ENCODE measurements around the gene TATDN3. TPM values are rescaled to one million over a fixed set of nuclear protein-coding genes. Genes with fewer than 3 reads are reported as not detected.

The TATDN3 gene
- total and polyA plus RNA-seq, 9 of the 15 experiments (the other 6 are each of a cell fraction or from before 2014, with no cell fraction given) = 18.3 to 79.9 (median 28.2) TPM

DNA sequence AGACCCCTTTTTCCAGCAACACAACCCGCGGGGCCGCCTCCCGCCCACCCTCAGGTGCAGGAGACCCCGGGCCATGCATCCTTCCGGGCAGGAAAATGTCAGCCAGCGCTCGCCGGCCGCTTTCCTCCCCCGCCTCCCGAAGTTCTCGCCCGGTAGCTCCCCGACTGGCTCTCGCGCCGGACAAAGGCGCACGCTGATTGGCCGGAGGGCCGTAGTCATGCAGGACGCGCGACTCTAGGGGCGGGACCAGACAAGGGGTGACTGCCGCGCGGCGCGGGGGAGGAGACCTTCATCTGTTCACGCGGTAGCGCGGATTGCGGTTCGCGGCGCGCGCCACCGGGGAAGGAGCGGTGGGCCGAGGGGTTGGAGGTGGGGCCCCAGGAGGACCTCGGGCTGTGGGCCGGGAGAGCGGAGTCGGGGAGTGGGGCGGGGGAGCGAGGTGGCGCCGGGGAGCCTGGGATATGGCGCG lies 66.3 kb downstream of the TATDN3 start, which contains the start of gene FLVCR1 (continued):
- no peak for TF ChIP-seq SFPQ (IDR thresholded peaks at IDR 0.05; ENCODE audit: low read depth, low read length)
- peak; percentile 81 for TF ChIP-seq PHF8 (IDR thresholded peaks at IDR 0.05; ENCODE audit: borderline replicate concordance, low read length)
- TF ChIP-seq, protein P1, sequence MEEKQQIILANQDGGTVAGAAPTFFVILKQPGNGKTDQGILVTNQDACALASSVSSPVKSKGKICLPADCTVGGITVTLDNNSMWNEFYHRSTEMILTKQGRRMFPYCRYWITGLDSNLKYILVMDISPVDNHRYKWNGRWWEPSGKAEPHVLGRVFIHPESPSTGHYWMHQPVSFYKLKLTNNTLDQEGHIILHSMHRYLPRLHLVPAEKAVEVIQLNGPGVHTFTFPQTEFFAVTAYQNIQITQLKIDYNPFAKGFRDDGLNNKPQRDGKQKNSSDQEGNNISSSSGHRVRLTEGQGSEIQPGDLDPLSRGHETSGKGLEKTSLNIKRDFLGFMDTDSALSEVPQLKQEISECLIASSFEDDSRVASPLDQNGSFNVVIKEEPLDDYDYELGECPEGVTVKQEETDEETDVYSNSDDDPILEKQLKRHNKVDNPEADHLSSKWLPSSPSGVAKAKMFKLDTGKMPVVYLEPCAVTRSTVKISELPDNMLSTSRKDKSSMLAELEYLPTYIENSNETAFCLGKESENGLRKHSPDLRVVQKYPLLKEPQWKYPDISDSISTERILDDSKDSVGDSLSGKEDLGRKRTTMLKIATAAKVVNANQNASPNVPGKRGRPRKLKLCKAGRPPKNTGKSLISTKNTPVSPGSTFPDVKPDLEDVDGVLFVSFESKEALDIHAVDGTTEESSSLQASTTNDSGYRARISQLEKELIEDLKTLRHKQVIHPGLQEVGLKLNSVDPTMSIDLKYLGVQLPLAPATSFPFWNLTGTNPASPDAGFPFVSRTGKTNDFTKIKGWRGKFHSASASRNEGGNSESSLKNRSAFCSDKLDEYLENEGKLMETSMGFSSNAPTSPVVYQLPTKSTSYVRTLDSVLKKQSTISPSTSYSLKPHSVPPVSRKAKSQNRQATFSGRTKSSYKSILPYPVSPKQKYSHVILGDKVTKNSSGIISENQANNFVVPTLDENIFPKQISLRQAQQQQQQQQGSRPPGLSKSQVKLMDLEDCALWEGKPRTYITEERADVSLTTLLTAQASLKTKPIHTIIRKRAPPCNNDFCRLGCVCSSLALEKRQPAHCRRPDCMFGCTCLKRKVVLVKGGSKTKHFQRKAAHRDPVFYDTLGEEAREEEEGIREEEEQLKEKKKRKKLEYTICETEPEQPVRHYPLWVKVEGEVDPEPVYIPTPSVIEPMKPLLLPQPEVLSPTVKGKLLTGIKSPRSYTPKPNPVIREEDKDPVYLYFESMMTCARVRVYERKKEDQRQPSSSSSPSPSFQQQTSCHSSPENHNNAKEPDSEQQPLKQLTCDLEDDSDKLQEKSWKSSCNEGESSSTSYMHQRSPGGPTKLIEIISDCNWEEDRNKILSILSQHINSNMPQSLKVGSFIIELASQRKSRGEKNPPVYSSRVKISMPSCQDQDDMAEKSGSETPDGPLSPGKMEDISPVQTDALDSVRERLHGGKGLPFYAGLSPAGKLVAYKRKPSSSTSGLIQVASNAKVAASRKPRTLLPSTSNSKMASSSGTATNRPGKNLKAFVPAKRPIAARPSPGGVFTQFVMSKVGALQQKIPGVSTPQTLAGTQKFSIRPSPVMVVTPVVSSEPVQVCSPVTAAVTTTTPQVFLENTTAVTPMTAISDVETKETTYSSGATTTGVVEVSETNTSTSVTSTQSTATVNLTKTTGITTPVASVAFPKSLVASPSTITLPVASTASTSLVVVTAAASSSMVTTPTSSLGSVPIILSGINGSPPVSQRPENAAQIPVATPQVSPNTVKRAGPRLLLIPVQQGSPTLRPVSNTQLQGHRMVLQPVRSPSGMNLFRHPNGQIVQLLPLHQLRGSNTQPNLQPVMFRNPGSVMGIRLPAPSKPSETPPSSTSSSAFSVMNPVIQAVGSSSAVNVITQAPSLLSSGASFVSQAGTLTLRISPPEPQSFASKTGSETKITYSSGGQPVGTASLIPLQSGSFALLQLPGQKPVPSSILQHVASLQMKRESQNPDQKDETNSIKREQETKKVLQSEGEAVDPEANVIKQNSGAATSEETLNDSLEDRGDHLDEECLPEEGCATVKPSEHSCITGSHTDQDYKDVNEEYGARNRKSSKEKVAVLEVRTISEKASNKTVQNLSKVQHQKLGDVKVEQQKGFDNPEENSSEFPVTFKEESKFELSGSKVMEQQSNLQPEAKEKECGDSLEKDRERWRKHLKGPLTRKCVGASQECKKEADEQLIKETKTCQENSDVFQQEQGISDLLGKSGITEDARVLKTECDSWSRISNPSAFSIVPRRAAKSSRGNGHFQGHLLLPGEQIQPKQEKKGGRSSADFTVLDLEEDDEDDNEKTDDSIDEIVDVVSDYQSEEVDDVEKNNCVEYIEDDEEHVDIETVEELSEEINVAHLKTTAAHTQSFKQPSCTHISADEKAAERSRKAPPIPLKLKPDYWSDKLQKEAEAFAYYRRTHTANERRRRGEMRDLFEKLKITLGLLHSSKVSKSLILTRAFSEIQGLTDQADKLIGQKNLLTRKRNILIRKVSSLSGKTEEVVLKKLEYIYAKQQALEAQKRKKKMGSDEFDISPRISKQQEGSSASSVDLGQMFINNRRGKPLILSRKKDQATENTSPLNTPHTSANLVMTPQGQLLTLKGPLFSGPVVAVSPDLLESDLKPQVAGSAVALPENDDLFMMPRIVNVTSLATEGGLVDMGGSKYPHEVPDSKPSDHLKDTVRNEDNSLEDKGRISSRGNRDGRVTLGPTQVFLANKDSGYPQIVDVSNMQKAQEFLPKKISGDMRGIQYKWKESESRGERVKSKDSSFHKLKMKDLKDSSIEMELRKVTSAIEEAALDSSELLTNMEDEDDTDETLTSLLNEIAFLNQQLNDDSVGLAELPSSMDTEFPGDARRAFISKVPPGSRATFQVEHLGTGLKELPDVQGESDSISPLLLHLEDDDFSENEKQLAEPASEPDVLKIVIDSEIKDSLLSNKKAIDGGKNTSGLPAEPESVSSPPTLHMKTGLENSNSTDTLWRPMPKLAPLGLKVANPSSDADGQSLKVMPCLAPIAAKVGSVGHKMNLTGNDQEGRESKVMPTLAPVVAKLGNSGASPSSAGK (IDR thresholded peaks at IDR 0.05) = peak; percentile 94
- no peak for TF ChIP-seq PYGO2 (tag; IDR thresholded peaks at IDR 0.05)
- TF ChIP-seq JUN (IDR thresholded peaks at IDR 0.05; ENCODE audit: borderline replicate concordance, low read depth, low read length) = peak; percentile 11; the same call in 1 of the 2 replicates
- TF ChIP-seq JUN (CRISPR knock-in tag; IDR thresholded peaks at IDR 0.05; ENCODE audit: borderline replicate concordance) = no peak
- no peak for TF ChIP-seq GATAD2B (IDR thresholded peaks at IDR 0.05; ENCODE audit: borderline replicate concordance)
- peak; percentile 85 for TF ChIP-seq NFRKB (IDR thresholded peaks at IDR 0.05; ENCODE audit: low read depth)
- TF ChIP-seq SMAD3 (CRISPR knock-in tag; conservative IDR thresholded peaks at IDR 0.05) = no peak
- TF ChIP-seq HIVEP1 (CRISPR knock-in tag; IDR thresholded peaks at IDR 0.05) = no peak
- TF ChIP-seq CBFA2T3 (IDR thresholded peaks at IDR 0.05) = no peak; the same call in 1 of the 2 replicates
- TF ChIP-seq CC2D1A (IDR thresholded peaks at IDR 0.05) = 0 out of 2 replicates have a peak, but pooled peaks have one; percentile 8
- no peak for TF ChIP-seq SNIP1 (IDR thresholded peaks at IDR 0.05; ENCODE audit: low read depth)
- no peak for TF ChIP-seq LARP7 (IDR thresholded peaks at IDR 0.05)
- no peak for TF ChIP-seq HNRNPL (IDR thresholded peaks at IDR 0.05; ENCODE audit: low read depth, low read length)
- TF ChIP-seq SOX6 (IDR thresholded peaks at IDR 0.05) = peak; percentile 37
- TF ChIP-seq HNRNPK (IDR thresholded peaks at IDR 0.05; ENCODE audit: low read depth, low read length, poor library complexity, severe bottlenecking) = peak; percentile 22
- TF ChIP-seq SREBF2 (CRISPR knock-in tag; IDR thresholded peaks at IDR 0.05) = no peak
